ENCODE results near the gene ST8SIA5.

ST8SIA5 gene

GRCh38 chr18:46668694-46669093 is 88.2 kb downstream of the ST8SIA5 start:
- DNase-seq (ENCODE audit: low spot score): no peak

GRCh38 chr18:46668135-46668534 is 88.7 kb downstream of the ST8SIA5 start:
- no peak for DNase-seq (ENCODE audit: low spot score)

- no peak for DNase-seq (ENCODE audit: low spot score)
Observed at GRCh38 chr18:46663539-46663938, 93.3 kb downstream of the ST8SIA5 start.

- DNase-seq (ENCODE audit: low spot score): no peak
Observed at GRCh38 chr18:46660957-46661749, 95.7 kb downstream of the ST8SIA5 start.

- no peak for DNase-seq (ENCODE audit: low spot score)
Observed at GRCh38 chr18:46659484-46659883, 97.4 kb downstream of the ST8SIA5 start.

- no peak for DNase-seq (ENCODE audit: low spot score)
Observed at GRCh38 chr18:46657115-46657955, 99.5 kb downstream of the ST8SIA5 start, which contains the start of gene LOXHD1. Gene LOXHD1, minus strand, starts transcription at chr18:46657220. Its CDS starts 187 bp downstream, at chr18:46657033.

GRCh38 chr18:46656326-46657114 is 100.3 kb downstream of the ST8SIA5 start:
- no peak for DNase-seq (ENCODE audit: low spot score)

- no peak for DNase-seq (ENCODE audit: low spot score)
Observed at GRCh38 chr18:46652372-46652771, 104.5 kb downstream of the ST8SIA5 start.

GRCh38 chr18:46650681-46651080 is 106.2 kb downstream of the ST8SIA5 start:
- no peak for DNase-seq (ENCODE audit: low spot score)

- DNase-seq (ENCODE audit: low spot score): no peak
Observed at GRCh38 chr18:46649071-46649862, 107.6 kb downstream of the ST8SIA5 start.

- no peak for DNase-seq (ENCODE audit: low spot score)
Observed at GRCh38 chr18:46646468-46646867, 110.4 kb downstream of the ST8SIA5 start.

GRCh38 chr18:46642561-46642960 is 114.3 kb downstream of the ST8SIA5 start:
- DNase-seq (ENCODE audit: low spot score): no peak

GRCh38 chr18:46641917-46642316 is 114.9 kb downstream of the ST8SIA5 start:
- no peak for DNase-seq (ENCODE audit: low spot score)

GRCh38 chr18:46639386-46639785 is 117.5 kb downstream of the ST8SIA5 start:
- DNase-seq (ENCODE audit: low spot score): no peak

- DNase-seq (ENCODE audit: low spot score): no peak
Observed at GRCh38 chr18:46636040-46636630, 120.7 kb downstream of the ST8SIA5 start.

GRCh38 chr18:46632401-46633071 is 124.3 kb downstream of the ST8SIA5 start:
- DNase-seq (ENCODE audit: low spot score): no peak

- DNase-seq (ENCODE audit: low spot score): no peak
Observed at GRCh38 chr18:46630991-46631390, 125.9 kb downstream of the ST8SIA5 start.

GRCh38 chr18:46630160-46630559 is 126.7 kb downstream of the ST8SIA5 start:
- no peak for DNase-seq (ENCODE audit: low spot score)

- DNase-seq (ENCODE audit: low spot score): no peak
Observed at GRCh38 chr18:46629361-46629760, 127.5 kb downstream of the ST8SIA5 start.

GRCh38 chr18:46628206-46628605 is 128.6 kb downstream of the ST8SIA5 start:
- DNase-seq (ENCODE audit: low spot score): no peak

All from germinal center (tissue), 1 donor.